NCI-H1105 treated with DMSO at 0.1 percent for 48 hours (cell line): ENCODE measurements around the gene DLGAP3.
"Not testable (repeated sequence)": the region's sequence is repeated elsewhere in the genome, so short reads cannot be mapped to it uniquely, and the experiment has no call there.

Experiments used
- DNase-seq: peaks from one replicate; lab custom pipeline; 2025; lab: John Stamatoyannopoulos, UW

Gene DLGAP3

DNA sequence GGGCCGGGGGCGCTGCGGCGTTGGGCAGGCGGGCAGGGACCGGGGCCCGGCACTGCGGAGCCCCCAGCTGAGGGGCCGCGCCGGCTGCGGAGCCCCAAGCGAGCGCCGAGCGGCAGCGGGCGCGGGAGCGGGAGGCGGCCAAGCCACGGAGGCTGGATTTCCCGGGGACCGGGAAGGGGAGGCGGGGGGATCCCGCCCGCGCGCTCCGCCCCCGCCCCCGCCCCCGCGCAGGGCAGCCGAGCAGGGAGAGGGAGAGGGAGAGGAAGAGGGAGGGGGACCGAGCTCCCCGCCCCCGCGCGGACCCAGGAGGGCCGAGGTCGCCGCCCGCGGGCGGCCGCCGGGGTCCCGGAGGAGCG, at the start of gene DLGAP3:
DLGAP3 (minus strand) TSS at position 154 of the 356 bp plus-strand sequence. CDS start 24,267 bp downstream, outside the sequence.
- DNase-seq: peak; percentile 58

DNA sequence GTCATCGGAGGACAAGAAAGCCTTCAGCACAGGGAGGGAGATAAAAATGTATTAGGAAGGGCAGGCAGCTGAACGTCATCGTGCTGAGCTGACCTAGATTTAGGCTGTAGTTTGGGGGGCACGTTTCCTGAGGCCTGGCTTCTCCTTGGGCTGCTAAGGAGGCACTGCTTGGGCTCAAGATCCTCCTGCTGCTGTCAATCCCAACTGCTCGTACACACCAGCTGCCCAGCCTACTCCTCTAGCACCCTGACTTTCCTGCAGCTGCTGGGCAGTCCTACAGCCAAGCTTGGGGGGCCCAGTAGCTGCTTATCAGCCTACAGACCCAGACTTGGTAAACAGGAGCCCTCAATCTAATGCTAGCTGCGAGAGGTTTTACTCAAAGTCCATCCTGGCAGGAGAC, 49.5 kb upstream of the DLGAP3 start:
- no peak for DNase-seq

GRCh38 chr1:34977858-34978257, 48.4 kb upstream of the DLGAP3 start:
- no peak for DNase-seq

DNA sequence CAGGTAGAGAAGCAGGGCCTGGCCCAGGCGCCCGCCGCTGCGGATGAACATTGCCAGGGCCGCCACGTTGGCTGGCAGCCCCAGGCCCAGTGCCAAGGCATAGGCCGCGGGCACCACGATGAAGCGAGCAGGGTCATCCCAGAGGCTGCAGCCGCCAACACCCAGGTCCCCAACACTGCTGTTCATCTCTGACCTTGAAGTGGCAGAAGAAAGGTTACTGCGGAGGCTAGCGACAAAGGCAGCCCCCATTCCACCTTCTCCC, 47.7 kb upstream of the DLGAP3 start:
- DNase-seq: no peak

- no peak for DNase-seq
Measured at GRCh38 chr1:34976384-34977209, 47.1 kb upstream of the DLGAP3 start.

GRCh38 chr1:34975771-34976170, 46.3 kb upstream of the DLGAP3 start:
- no peak for DNase-seq

DNA sequence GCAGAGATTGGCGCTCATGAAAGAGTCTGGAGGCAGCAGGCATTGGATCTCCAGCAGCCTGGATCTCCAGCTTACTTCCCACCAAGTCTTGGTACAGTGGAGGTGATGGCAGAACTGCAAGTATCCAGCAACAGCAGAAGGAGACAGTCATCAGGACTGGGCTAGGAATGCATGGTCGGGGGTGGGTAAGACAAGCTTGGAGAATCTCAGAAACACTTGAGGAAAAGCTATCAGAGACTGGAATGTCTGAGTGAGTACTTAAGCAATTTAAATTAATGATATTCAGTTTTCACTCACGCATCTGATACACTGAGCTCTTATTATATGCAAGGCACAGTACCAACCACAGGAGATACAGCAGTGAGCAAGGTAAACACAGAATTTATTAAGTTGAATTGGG, 45.9 kb upstream of the DLGAP3 start:
- DNase-seq: no peak

DNA sequence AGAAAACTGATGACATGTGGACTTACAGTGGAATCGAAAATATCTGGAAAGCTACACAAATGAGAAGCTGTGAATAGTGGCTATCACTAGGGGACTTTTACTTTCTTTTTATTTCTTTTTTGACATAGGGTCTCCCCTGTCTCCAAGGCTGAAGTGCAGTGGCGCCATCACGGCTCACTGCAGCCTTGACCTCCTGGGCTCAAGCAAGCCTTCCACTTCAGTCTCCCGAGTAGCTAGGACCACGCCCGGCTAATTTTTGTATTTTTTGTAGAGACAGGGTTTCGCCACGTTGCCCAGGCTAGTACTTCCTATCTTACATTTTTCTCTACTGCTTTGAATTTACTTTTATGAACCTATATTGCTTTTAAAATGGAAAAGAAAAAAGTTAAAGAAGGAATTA, 45.2 kb upstream of the DLGAP3 start:
- no peak for DNase-seq

DNA sequence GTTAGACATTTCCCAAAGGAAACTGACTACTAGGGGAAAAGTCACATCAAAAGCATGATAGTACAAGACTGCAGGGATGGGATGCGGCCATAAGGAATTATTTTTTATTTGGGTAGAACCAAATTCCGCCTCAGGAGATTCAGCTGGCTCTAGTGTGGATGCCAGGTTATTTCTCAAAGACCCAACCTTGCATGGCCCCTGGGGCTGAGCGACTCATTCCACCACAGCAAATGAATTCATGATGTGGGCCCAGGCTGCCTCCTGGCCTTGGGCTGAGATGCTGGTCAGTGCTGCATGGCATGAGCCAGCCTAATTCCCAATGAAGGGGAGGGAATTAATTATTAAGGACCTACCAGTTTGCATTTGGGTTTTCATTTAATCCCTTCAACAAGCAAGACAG, 43.9 kb upstream of the DLGAP3 start:
- DNase-seq: no peak

GRCh38 chr1:34970829-34971228, 41.4 kb upstream of the DLGAP3 start:
- DNase-seq: peak; percentile 68

- DNase-seq: no peak
Measured at GRCh38 chr1:34970220-34970735, 40.8 kb upstream of the DLGAP3 start.

- not testable (repeated sequence) for DNase-seq
Measured at GRCh38 chr1:34968297-34968696, 38.8 kb upstream of the DLGAP3 start.

DNA sequence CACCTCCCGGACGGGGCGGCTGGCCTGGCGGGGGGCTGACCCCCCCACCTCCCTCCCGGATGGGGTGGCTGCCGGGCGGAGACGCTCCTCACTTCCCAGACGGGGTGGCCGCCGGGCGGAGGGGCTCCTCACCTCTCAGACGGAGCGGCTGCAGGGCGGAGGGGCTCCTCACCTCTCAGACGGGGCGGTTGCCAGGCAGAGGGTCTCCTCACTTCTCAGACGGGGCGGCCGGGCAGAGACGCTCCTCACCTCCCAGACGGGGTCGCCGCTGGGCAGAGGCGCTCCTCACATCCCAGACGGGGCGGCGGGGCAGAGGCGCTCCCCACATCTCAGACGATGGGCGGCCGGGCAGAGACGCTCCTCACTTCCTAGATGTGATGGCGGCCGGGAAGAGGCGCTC, 38.2 kb upstream of the DLGAP3 start:
- not testable (repeated sequence) for DNase-seq

- DNase-seq: no peak
Measured at GRCh38 chr1:34965597-34965996, 36.1 kb upstream of the DLGAP3 start.

- no peak for DNase-seq
Measured at GRCh38 chr1:34950428-34950827, 21.0 kb upstream of the DLGAP3 start.

DNA sequence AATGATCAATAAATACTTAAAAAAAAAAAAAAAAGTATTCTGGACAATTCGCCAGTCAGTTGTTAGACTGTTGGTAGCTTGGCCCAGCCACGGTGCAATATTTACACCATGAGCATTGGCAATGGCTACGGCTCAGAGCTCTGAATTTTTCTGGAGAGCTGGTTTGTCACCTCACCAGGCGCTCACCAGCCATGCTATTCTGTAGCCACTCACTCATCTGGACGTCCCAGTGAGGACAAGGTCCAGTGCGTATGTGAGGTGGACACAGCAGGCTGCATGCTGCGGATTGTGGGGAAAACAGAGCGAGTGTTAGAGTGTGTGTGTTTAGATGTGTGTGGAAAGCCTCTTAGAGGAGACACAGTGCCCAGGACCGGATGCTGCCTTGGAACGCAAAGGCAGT, 19.3 kb upstream of the DLGAP3 start:
- DNase-seq: not testable (repeated sequence)

GRCh38 chr1:34947641-34948314, 18.3 kb upstream of the DLGAP3 start:
- not testable (repeated sequence) for DNase-seq

GRCh38 chr1:34946211-34946610, 16.8 kb upstream of the DLGAP3 start:
- no peak for DNase-seq

GRCh38 chr1:34941798-34942197, 12.3 kb upstream of the DLGAP3 start:
- DNase-seq: not testable (repeated sequence)

- DNase-seq: no peak
Measured at GRCh38 chr1:34930702-34931071, 1.2 kb upstream of the DLGAP3 start.

- no peak for DNase-seq
Measured at GRCh38 chr1:34929853-34930701, 627 bp upstream of the DLGAP3 start.

GRCh38 chr1:34928699-34929496, 552 bp downstream of the DLGAP3 start:
- peak; percentile 32 for DNase-seq
